Frontal cortex (tissue), 4 donors: ENCODE results near the gene NOS1AP. TPM values are rescaled to one million over a fixed set of nuclear protein-coding genes. Genes with fewer than 3 reads are reported as not detected.

Experiments
- DNase-seq, 2 donors: peaks; one replicate each; pipeline ENCODE4 v3.0.0; 2012; ENCODE audit warnings: low spot score in 2 of 2
- FAIRE-seq: peaks from 2 replicates; lab custom pipeline; 2012; peaks lifted over from hg19 to GRCh38; lab: Jason Lieb, UNC
- total RNA-seq: library from RNA; depleted of rRNA; stranded (reverse); fragments of >200 nt; gene quantifications from one replicate; pipeline ENCODE4 v1.2.3, GENCODE V29; 2014
- donor health status: control.
- donor health status: control.
- donor health status: control.

NOS1AP gene
- total RNA-seq, 1 donor from 2014 or later = 4.9 TPM

- DNase-seq (no peak), FAIRE-seq (no peak)
Measured at GRCh38 chr1:162131400-162132321, 62.2 kb downstream of the NOS1AP start.

- FAIRE-seq (no peak), DNase-seq (no peak)
Measured at GRCh38 chr1:162133566-162133965, 64.1 kb downstream of the NOS1AP start.

- DNase-seq (no peak), FAIRE-seq (no peak)
Measured at GRCh38 chr1:162134646-162135045, 65.2 kb downstream of the NOS1AP start.

DNA sequence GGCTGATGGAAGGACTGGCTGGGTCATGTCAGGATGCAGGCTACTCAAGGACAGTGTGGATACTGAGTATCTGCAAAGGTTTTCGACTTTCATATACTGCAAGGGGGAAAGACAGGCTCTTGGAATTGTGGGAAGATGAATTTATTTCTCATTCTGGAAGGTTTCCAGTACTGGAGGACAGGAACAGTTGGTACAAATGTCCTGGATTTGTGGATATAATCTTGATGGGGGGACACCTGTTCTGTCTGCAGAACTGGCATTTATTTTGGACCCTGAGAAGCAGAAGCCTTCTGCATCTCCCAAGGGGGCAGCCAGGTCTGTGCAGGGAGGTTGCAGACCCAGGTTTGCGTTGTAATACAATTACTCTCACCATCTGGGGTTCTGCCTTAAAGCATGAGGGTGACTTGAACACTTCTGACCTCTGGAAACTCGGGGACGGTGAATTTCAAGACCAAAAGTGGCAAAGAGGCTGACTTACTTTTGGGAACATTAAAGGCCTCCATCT is 65.8 kb downstream of the NOS1AP start:
- FAIRE-seq (no peak), DNase-seq (no peak)

DNA sequence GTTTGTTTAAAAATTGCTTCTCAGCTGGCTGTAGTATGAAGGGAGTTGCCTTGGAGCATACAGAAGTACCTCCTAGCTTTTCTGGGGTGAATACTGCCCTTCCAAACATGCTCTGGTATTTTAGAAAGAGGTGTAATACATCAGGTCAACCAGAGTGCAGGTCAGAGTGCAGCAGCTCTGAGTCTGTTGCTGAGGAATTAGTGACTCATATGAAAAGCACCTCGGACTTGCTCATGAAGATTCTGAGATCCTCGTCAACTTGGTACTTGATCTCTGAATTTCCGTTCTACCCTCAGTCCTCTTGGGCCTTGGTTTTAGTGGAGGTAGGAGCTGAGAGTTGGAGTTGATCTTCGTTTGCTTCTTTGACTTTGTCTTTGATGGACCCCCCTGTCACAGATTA is 67.3 kb downstream of the NOS1AP start:
- FAIRE-seq (no peak), DNase-seq (no peak)

- DNase-seq (no peak), FAIRE-seq (no peak)
Measured at GRCh38 chr1:162137179-162137960, 67.9 kb downstream of the NOS1AP start.

DNA sequence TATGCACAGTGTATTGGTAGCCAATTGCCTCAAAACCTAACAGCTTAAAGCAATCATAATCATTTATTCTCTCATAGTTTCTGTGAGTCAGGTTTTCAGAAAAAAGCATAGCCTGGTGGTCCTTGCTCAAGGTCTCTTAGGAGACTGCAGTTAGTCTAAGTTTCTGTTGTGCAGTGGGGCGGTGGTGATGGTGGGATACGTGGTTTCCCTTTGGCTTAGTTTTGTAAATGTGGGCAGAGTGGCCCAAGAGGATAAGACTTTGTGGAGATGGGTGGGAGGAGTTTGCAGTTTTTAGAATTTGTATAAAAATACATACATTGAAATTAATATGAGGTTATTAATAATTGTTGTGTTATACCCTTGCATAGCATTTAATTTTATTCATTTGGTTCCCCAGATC is 68.6 kb downstream of the NOS1AP start:
- no peak for DNase-seq
- no peak for FAIRE-seq

GRCh38 chr1:162138599-162139181 is 69.2 kb downstream of the NOS1AP start:
- FAIRE-seq (no peak), DNase-seq (no peak)

GRCh38 chr1:162139211-162139610 is 69.7 kb downstream of the NOS1AP start:
- FAIRE-seq (no peak), DNase-seq (no peak)

- no peak for FAIRE-seq
- DNase-seq = no peak
Measured at GRCh38 chr1:162141281-162142054, 72.0 kb downstream of the NOS1AP start.

GRCh38 chr1:162142968-162143367 is 73.5 kb downstream of the NOS1AP start:
- FAIRE-seq (no peak), DNase-seq (no peak)

DNA sequence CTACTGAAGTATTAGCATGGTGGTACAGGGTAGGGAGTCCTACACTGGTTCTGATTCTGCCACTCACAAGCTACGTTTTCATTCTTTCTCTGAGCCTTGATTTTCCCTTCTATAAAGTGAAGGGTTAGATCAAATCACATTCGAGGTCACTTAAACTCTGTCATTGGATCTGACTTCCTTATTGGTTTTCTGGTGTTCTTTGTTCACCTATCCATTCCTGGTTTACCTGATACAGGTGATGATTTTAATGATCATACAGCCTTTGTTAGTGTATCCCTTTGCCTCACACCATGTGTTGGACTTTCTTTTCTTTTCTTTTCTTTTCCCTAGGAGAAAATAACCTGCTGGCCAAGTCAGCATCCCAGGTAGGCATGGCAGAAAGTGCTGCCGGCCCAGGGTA is 74.8 kb downstream of the NOS1AP start:
- DNase-seq (no peak), FAIRE-seq (no peak)

GRCh38 chr1:162144853-162145252 is 75.4 kb downstream of the NOS1AP start:
- no peak for FAIRE-seq
- no peak for DNase-seq

GRCh38 chr1:162145280-162145965 is 75.9 kb downstream of the NOS1AP start:
- FAIRE-seq (no peak), DNase-seq (peak in 1 of 2 donors; percentile 34)

DNA sequence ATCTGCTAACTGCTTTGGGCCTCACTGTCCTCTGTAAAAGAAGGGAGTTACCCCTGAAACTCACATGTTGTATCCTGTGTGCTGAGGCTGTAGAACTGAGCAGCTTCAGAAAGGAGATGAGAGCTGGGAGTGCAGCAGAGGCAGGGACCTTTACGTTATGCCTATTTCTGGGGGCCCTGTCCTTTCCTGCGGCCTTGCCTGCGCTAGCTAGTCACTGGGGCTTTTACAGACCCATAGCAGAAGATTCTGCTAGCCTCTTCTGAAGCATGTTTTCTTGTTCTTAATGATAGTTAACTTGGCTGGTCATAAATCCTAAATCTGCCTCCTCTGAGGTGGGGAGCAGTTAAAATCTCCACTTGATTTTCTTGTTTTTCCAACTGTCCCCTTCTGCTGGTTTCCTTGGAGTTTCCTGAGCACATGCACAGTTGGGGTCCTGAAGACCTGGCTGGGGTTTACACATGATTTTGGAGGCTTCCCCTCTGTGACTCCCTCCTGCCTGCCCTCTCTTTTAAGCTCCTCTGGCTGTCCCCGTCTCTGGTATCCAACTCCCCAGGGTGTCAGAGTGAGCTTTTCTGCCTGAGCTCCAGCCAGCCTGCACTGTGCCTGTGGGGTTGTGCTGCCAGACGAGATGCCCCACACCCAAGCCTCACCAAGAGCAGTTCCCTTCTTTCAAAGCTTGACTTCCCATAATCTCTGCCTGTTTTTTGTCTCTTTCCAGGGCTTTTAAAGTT is 76.6 kb downstream of the NOS1AP start:
- no peak for DNase-seq
- no peak for FAIRE-seq

- FAIRE-seq (no peak), DNase-seq (no peak)
Measured at GRCh38 chr1:162147760-162148159, 78.3 kb downstream of the NOS1AP start.

- FAIRE-seq (no peak), DNase-seq (no peak)
Measured at GRCh38 chr1:162150112-162150511, 80.6 kb downstream of the NOS1AP start.
